ENCODE measurements around the gene CFAP97D1. TPM values are rescaled to one million over a fixed set of nuclear protein-coding genes. Genes with fewer than 3 reads are reported as not detected.

CFAP97D1 gene
- total RNA-seq, 1 donor from 2014 or later: not detected

DNA sequence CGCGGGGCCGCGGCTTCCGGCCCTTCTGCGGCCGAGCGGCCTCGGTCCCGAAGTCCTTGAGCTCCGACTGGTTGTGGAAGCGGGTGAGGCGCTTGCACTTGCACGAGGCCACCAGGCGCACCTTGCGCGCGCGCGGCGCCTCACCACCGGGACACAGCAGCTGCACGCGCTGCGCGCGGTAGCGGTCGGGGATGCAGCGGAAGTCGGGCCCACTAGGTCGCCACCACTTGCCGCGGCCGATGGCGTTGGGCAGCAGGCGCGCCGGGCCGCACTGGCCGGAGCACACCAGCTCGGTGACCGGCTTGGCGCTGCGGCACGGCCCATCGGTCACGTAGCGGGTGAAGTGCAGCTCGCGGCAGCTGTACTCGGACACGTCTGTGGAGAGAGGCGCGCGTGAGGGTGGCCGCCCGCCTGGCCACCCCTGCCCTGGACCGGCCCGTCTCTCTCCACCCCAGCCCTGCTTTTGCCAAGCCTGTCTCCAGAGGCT is 24.8 kb upstream of the CFAP97D1 start:
- Mint-ChIP-seq H3K27ac (no peak overlapping the region), H3K36me3 (no peaks in the 10 kb centered on the region), H3K4me3 (no peak overlapping the region), H3K4me1 (peaks cover 25% of the 10 kb centered on the region), H3K27me3 (ENCODE audit: low read depth) (peaks cover 55% of the 10 kb centered on the region), H3K9me3 (no peaks in the 10 kb centered on the region)
- TF ChIP-seq, protein P1, sequence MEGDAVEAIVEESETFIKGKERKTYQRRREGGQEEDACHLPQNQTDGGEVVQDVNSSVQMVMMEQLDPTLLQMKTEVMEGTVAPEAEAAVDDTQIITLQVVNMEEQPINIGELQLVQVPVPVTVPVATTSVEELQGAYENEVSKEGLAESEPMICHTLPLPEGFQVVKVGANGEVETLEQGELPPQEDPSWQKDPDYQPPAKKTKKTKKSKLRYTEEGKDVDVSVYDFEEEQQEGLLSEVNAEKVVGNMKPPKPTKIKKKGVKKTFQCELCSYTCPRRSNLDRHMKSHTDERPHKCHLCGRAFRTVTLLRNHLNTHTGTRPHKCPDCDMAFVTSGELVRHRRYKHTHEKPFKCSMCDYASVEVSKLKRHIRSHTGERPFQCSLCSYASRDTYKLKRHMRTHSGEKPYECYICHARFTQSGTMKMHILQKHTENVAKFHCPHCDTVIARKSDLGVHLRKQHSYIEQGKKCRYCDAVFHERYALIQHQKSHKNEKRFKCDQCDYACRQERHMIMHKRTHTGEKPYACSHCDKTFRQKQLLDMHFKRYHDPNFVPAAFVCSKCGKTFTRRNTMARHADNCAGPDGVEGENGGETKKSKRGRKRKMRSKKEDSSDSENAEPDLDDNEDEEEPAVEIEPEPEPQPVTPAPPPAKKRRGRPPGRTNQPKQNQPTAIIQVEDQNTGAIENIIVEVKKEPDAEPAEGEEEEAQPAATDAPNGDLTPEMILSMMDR (IDR thresholded peaks at IDR 0.05; ENCODE audit: unreplicated experiment): no peak
- DNase-seq (ENCODE audit: low spot score in 2 of 2, unreplicated experiment in 2 of 2): peak in 1 of 2 experiments; percentile 65

DNA sequence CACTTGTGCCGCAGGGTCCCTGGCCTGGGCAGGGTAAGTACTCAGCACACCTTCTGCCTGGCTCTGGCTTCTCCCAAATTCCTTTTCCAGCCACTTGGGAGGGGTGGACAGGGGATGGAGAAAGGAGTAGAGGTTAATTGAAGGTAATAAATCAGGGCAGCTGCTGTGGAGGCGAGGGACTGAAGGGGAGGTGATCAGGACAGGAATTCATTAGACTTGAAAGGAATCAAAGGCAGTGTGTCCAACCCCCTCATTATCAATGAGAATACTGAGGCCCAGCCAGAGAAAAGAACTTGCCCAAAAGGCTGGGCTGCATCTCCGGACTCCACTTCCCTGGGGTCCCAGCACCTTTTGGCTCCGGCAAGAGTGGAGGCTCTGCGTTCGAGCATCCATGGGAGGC is 24.0 kb upstream of the CFAP97D1 start:
- Mint-ChIP-seq H3K36me3 (no peaks in the 10 kb centered on the region), H3K9me3 (no peaks in the 10 kb centered on the region), H3K4me3 (no peak overlapping the region), H3K27ac (no peak overlapping the region), H3K4me1 (peaks cover 25% of the 10 kb centered on the region), H3K27me3 (ENCODE audit: low read depth) (peaks cover 53% of the 10 kb centered on the region)
- TF ChIP-seq, protein P1 (IDR thresholded peaks at IDR 0.05; ENCODE audit: unreplicated experiment): no peak
- DNase-seq (ENCODE audit: low spot score in 2 of 2, unreplicated experiment in 2 of 2): no peak

GRCh38 chr17:43757171-43757660 is 23.0 kb upstream of the CFAP97D1 start:
- H3K27ac Mint-ChIP-seq: no peak overlapping the region
- peaks cover 49% of the 10 kb centered on the region for H3K27me3 Mint-ChIP-seq (ENCODE audit: low read depth)
- TF ChIP-seq, protein P1 (IDR thresholded peaks at IDR 0.05; ENCODE audit: unreplicated experiment): no peak
- no peaks in the 10 kb centered on the region for H3K9me3 Mint-ChIP-seq
- H3K4me1 Mint-ChIP-seq: peaks cover 25% of the 10 kb centered on the region
- H3K36me3 Mint-ChIP-seq: no peaks in the 10 kb centered on the region
- no peak for DNase-seq (ENCODE audit: low spot score in 2 of 2, unreplicated experiment in 2 of 2)
- H3K4me3 Mint-ChIP-seq: no peak overlapping the region

DNA sequence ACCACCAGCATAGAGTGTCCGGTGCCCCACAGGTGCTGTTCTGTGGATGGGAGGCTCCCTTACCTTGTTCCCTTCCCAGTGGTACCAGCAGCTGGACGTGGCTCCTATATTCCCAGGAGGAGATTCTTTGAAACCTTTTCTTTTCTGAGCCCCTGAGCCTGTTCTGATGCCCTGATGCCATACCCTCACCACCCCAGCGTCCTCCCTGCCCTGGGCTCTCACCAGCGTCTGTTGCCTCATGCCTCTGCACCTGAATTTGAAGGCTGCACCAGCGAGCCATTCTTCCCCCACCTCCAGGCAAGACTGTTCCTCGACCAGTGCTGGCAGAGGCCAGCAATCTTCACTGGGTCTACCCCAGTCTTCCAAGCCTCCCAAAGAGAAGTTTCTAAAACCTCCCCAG is 22.1 kb upstream of the CFAP97D1 start:
- peaks cover 43% of the 10 kb centered on the region for H3K27me3 Mint-ChIP-seq (ENCODE audit: low read depth)
- no peak overlapping the region for H3K4me3 Mint-ChIP-seq
- peaks cover 25% of the 10 kb centered on the region for H3K4me1 Mint-ChIP-seq
- H3K36me3 Mint-ChIP-seq: no peaks in the 10 kb centered on the region
- no peaks in the 10 kb centered on the region for H3K9me3 Mint-ChIP-seq
- H3K27ac Mint-ChIP-seq: no peak overlapping the region
- TF ChIP-seq, protein P1 (IDR thresholded peaks at IDR 0.05; ENCODE audit: unreplicated experiment): no peak
- DNase-seq (ENCODE audit: low spot score in 2 of 2, unreplicated experiment in 2 of 2): no peak

DNA sequence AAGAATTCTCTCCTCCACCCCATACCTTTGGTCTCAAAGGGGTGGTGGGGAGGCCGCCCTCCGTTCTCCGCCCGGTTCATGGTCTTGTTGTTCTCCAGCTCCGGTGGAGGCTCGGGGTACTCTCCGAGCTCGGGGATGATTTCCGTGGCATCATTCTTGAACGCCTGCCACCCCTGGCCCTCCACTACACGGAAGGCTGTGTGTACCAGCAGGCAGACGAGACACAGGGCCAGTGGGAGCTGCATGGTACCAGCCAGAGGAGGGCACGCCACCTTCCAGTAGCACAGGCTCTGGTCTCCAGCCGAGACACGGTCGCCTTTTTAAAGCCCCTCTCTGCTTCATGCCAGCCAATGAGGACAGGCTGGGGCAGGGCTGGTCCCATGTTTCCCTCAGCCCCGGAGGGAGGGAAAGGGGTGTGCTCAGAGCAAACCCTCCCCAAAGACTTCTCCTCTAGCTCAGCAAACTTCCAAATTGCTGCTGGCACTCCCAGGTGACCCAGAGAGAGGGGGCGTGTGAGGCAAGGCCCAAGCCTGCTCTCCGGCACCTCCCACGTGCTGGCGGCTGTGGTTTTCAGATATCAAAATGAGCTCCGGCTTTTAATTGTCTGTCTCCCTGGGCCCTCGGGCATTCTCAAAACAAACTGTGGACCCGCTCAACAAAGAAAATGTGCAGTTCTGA is 21.6 kb upstream of the CFAP97D1 start, which contains the start of gene SOST:
SOST (minus strand) TSS at position 295 of the 678 bp plus-strand sequence; CDS start at position 245, 50 bp downstream.
- H3K27me3 Mint-ChIP-seq (ENCODE audit: low read depth): peaks cover 39% of the 10 kb centered on the region
- DNase-seq (ENCODE audit: low spot score in 2 of 2, unreplicated experiment in 2 of 2): no peak
- no peaks in the 10 kb centered on the region for H3K9me3 Mint-ChIP-seq
- no peaks in the 10 kb centered on the region for H3K36me3 Mint-ChIP-seq
- H3K4me3 Mint-ChIP-seq: no peak within 1 kb of the TSS
- peaks cover 25% of the 10 kb centered on the region for H3K4me1 Mint-ChIP-seq
- H3K27ac Mint-ChIP-seq: no peak within 1 kb of the TSS
- TF ChIP-seq, protein P1 (IDR thresholded peaks at IDR 0.05; ENCODE audit: unreplicated experiment): no peak

All from mesothelial cell of epicardium (in vitro differentiated cells).